Panc1 (cell line): ENCODE results near the gene TLE1. TPM values are rescaled to one million over a fixed set of nuclear protein-coding genes. Genes with fewer than 3 reads are reported as not detected.

Source experiments
- ATAC-seq: fragments of 200-7000 bp; cut with Tn5 transposase; 2 replicates; pipeline ENCODE4 v1.9.1; 2020; ENCODE audit warnings: mild to moderate bottlenecking, moderate library complexity
- BruUV-seq: library from RNA; stranded (reverse); fragments of 400-500 nt; replicated peaks from 2 replicates; lab custom pipeline; 2021; lab: Mats Ljungman, UMichigan
- CTCF ChIA-PET: fragments of 300-600 bp; sonication (Branson Sonifier 250); formaldehyde crosslinking; loops from one replicate; lab custom pipeline; 2022; ENCODE audit warnings: antibody characterized with exemption; lab: Charles Lee
- POLR2A ChIA-PET: fragments of 300-600 bp; sonication (Branson Sonifier 250); formaldehyde crosslinking; loops from one replicate; lab custom pipeline; 2022; ENCODE audit warnings: antibody characterized with exemption; lab: Charles Lee
- DNase-seq: peaks from one replicate; pipeline ENCODE4 v3.0.0-alpha.2; 2010; ENCODE audit warnings: low read depth, low spot score
- H3K27ac ChIP-seq: 2 replicates; pipeline ENCODE4 v1.5.1; 2011; ENCODE audit warnings: mild to moderate bottlenecking, low read length, inconsistent platforms
- H3K27me3 ChIP-seq: fragments of 200-500 bp; sonication (Bioruptor generic); 2 replicates; pipeline ENCODE4 v1.6.0; 2014; ENCODE audit warnings: low read length, inconsistent platforms; ENCODE audit not compliant: control insufficient read depth, insufficient read depth
- H3K36me3 ChIP-seq: fragments of 200-500 bp; sonication (Bioruptor generic); 2 replicates; pipeline ENCODE4 v1.5.1; 2014; ENCODE audit warnings: inconsistent platforms, mild to moderate bottlenecking, low read length, moderate library complexity; ENCODE audit not compliant: control insufficient read depth, insufficient read depth
- H3K4me1 ChIP-seq: 2 replicates; pipeline ENCODE4 v1.5.1; 2011; ENCODE audit warnings: inconsistent platforms, mild to moderate bottlenecking, low read length, moderate library complexity; ENCODE audit not compliant: control insufficient read depth, insufficient read depth
- H3K4me3 ChIP-seq, 2 experiments: 2 replicates each; pipeline ENCODE4 v1.5.1; 2011 to 2012; ENCODE audit warnings: low read depth in 2 of 2, low read length in 2 of 2, mild to moderate bottlenecking in 2 of 2, inconsistent platforms in 1 of 2, moderate library complexity in 1 of 2
- H3K9me3 ChIP-seq: fragments of 200-500 bp; sonication (Bioruptor generic); 2 replicates; pipeline ENCODE4 v1.5.1; 2014; ENCODE audit warnings: low read depth, mild to moderate bottlenecking, inconsistent platforms, low read length, moderate library complexity; ENCODE audit not compliant: control insufficient read depth, insufficient read depth
- POLR2AphosphoS5 ChIP-seq: IDR thresholded peaks from 2 replicates; pipeline ENCODE4 v1.6.1; 2012; ENCODE audit warnings: mild to moderate bottlenecking, low read depth, low read length, moderate library complexity
- SIN3A ChIP-seq: IDR thresholded peaks from 2 replicates; pipeline ENCODE4 v1.6.1; 2012; ENCODE audit warnings: low read depth, mild to moderate bottlenecking, low read length, moderate library complexity, borderline replicate concordance; ENCODE audit not compliant: insufficient read depth
- TCF7L2 ChIP-seq: IDR thresholded peaks from 2 replicates; pipeline ENCODE4 v1.6.1; 2011; ENCODE audit warnings: mild to moderate bottlenecking, low read depth, low read length, inconsistent platforms
- in situ Hi-C: cut with HindIII; loops from 2 replicates; pipeline ENCODE4 v1.10.0; 2016; ENCODE audit warnings: low sequenced_read_pairs, low pct_unique_long_range_greater_than_20kb
- intact Hi-C: fragments of 100-400 bp; cut with micrococcal nuclease; formaldehyde crosslinking; loops from one replicate; pipeline ENCODE4 v1.10.0; 2022; ENCODE audit not compliant: unreplicated experiment
- total RNA-seq: library from RNA; stranded (reverse); gene quantifications from one replicate; pipeline ENCODE4 v1.2.1, GENCODE V29; 2021; ENCODE audit not compliant: unreplicated experiment
- TF ChIP-seq, protein P1 (sequence below), 2 experiments: IDR thresholded peaks; 2 replicates each; pipeline ENCODE4 v1.6.1; 2011 to 2012; ENCODE audit warnings: low read depth in 2 of 2, control low read depth in 1 of 2, low read length in 1 of 2, mild to moderate bottlenecking in 1 of 2, moderate library complexity in 1 of 2; ENCODE audit not compliant: insufficient read depth in 1 of 2
- TF ChIP-seq, protein P2 (sequence below): fragments of 450-650 bp; IDR thresholded peaks from 2 replicates; pipeline ENCODE4 v1.5.1; 2017; ENCODE audit warnings: mild to moderate bottlenecking

The TLE1 gene
- total RNA-seq, 1 experiment from 2014 or later: 12.9 TPM

DNA sequence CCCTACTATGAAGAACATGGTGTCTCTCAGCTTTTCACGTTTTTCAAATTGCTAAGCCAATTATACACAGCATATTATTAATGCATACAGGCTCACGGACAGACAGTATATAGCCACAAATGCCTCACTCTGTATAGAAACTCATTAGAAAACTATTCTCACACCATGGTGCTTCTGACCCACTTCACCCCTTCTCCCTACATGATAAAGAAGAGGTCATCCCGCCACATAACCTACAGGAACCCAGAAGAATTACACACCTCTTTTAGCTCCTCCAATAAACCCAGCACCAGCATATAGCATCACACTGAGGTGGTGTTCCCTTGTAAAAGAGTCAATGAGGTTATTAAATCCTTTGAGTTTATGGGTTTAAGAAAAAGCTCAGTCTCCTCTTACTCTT, 5.6 kb downstream of the TLE1 start:
- CTCF ChIA-PET: no interaction called here

DNA sequence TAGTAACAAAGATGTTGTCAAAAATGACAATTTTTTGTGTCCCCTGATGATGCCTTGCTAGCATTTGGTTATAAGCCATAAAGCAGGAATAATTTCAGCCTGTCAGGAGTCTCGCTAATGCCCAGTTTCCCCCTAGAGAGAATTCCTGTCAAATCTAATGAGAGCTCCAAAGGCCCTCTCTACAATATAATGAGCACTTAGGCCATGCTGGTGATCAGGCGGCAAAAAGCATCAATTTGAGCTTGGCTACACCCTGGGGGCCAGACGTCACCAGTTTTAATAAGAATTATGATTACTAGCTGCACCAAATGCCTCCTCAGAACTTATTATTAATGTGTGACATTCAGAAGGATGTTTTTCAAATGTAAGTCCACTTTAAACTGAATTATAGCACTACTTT, 6.1 kb downstream of the TLE1 start:
- no peak for DNase-seq
- Histone ChIP-seq H3K9me3 (no peaks in the 10 kb centered on the region), H3K27ac (no peak overlapping the region), H3K4me3 (no peak overlapping the region), H3K27me3 (no peaks in the 10 kb centered on the region), H3K4me1 (peaks cover 16% of the 10 kb centered on the region; the same call in 1 of the 2 replicates), H3K36me3 (peaks cover 2% of the 10 kb centered on the region)
- BruUV-seq: no TSS peak
- ChIA-PET POLR2A (no interaction called here), CTCF (no interaction called here)
- intact Hi-C loops (loop anchor here (10.0 kb wide), 1 partner anchor 302 kb away; the partner anchor contains the start of gene SPATA31D1), in situ Hi-C loops (no loop called here)
- no peak for TF ChIP-seq POLR2AphosphoS5
- no peak for TF ChIP-seq TCF7L2
- TF ChIP-seq, protein P1, sequence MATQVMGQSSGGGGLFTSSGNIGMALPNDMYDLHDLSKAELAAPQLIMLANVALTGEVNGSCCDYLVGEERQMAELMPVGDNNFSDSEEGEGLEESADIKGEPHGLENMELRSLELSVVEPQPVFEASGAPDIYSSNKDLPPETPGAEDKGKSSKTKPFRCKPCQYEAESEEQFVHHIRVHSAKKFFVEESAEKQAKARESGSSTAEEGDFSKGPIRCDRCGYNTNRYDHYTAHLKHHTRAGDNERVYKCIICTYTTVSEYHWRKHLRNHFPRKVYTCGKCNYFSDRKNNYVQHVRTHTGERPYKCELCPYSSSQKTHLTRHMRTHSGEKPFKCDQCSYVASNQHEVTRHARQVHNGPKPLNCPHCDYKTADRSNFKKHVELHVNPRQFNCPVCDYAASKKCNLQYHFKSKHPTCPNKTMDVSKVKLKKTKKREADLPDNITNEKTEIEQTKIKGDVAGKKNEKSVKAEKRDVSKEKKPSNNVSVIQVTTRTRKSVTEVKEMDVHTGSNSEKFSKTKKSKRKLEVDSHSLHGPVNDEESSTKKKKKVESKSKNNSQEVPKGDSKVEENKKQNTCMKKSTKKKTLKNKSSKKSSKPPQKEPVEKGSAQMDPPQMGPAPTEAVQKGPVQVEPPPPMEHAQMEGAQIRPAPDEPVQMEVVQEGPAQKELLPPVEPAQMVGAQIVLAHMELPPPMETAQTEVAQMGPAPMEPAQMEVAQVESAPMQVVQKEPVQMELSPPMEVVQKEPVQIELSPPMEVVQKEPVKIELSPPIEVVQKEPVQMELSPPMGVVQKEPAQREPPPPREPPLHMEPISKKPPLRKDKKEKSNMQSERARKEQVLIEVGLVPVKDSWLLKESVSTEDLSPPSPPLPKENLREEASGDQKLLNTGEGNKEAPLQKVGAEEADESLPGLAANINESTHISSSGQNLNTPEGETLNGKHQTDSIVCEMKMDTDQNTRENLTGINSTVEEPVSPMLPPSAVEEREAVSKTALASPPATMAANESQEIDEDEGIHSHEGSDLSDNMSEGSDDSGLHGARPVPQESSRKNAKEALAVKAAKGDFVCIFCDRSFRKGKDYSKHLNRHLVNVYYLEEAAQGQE (IDR thresholded peaks at IDR 0.05; ENCODE audit: insufficient read depth in 1 of 2, low read depth in 2 of 2, low read length in 1 of 2): no peak
- no peak for TF ChIP-seq SIN3A
- TF ChIP-seq, protein P2, sequence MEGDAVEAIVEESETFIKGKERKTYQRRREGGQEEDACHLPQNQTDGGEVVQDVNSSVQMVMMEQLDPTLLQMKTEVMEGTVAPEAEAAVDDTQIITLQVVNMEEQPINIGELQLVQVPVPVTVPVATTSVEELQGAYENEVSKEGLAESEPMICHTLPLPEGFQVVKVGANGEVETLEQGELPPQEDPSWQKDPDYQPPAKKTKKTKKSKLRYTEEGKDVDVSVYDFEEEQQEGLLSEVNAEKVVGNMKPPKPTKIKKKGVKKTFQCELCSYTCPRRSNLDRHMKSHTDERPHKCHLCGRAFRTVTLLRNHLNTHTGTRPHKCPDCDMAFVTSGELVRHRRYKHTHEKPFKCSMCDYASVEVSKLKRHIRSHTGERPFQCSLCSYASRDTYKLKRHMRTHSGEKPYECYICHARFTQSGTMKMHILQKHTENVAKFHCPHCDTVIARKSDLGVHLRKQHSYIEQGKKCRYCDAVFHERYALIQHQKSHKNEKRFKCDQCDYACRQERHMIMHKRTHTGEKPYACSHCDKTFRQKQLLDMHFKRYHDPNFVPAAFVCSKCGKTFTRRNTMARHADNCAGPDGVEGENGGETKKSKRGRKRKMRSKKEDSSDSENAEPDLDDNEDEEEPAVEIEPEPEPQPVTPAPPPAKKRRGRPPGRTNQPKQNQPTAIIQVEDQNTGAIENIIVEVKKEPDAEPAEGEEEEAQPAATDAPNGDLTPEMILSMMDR: no peak
- ATAC-seq: no peak

More for the DNA sequence above, 5.6 kb downstream of the TLE1 start:
- Histone ChIP-seq H3K9me3 (no peaks in the 10 kb centered on the region), H3K36me3 (peaks cover 2% of the 10 kb centered on the region), H3K27me3 (no peaks in the 10 kb centered on the region), H3K4me3 (no peak overlapping the region), H3K27ac (no peak overlapping the region), H3K4me1 (peaks cover 16% of the 10 kb centered on the region; the same call in 1 of the 2 replicates)
- POLR2A ChIA-PET: no interaction called here
- TF ChIP-seq, protein P2: no peak
- no peak for TF ChIP-seq SIN3A
- no peak for TF ChIP-seq POLR2AphosphoS5
- TF ChIP-seq TCF7L2: no peak
- TF ChIP-seq, protein P1 (IDR thresholded peaks at IDR 0.05; ENCODE audit: insufficient read depth in 1 of 2, low read depth in 2 of 2, low read length in 1 of 2): no peak
- in situ Hi-C loops (no loop called here), intact Hi-C loops (loop anchor here (10.0 kb wide), 1 partner anchor 301 kb away; the partner anchor contains the start of gene SPATA31D1)
- no peak for ATAC-seq
- no peak for DNase-seq
- no TSS peak for BruUV-seq
